ENCODE results near the gene MINDY4.

MINDY4 gene

GRCh38 chr7:30776971-30777370, 5.8 kb downstream of the MINDY4 start:
- Histone ChIP-seq H3K27me3 (ENCODE audit: insufficient read depth, poor library complexity, severe bottlenecking) (no peaks in the 10 kb centered on the region), H3K27ac (replicated peaks) (no peak overlapping the region), H3K4me3 (replicated peaks; ENCODE audit: insufficient read depth, low read length) (no peak overlapping the region)
- no peak for TF ChIP-seq GABPA (IDR thresholded peaks at IDR 0.05; ENCODE audit: low read depth)
- TF ChIP-seq POLR2AphosphoS5 (IDR thresholded peaks at IDR 0.05; ENCODE audit: low read depth), result no peak
- TF ChIP-seq SPI1 (IDR thresholded peaks at IDR 0.05; ENCODE audit: borderline replicate concordance, low read depth), result no peak
- TF ChIP-seq CTCF (IDR thresholded peaks at IDR 0.05; ENCODE audit: insufficient read depth, low read length), result no peak
- TF ChIP-seq REST (IDR thresholded peaks at IDR 0.05; ENCODE audit: insufficient replicate concordance, low read depth), result no peak
- DNase-seq (ENCODE audit: low read depth in 1 of 2, low spot score in 1 of 2), result no peak

DNA sequence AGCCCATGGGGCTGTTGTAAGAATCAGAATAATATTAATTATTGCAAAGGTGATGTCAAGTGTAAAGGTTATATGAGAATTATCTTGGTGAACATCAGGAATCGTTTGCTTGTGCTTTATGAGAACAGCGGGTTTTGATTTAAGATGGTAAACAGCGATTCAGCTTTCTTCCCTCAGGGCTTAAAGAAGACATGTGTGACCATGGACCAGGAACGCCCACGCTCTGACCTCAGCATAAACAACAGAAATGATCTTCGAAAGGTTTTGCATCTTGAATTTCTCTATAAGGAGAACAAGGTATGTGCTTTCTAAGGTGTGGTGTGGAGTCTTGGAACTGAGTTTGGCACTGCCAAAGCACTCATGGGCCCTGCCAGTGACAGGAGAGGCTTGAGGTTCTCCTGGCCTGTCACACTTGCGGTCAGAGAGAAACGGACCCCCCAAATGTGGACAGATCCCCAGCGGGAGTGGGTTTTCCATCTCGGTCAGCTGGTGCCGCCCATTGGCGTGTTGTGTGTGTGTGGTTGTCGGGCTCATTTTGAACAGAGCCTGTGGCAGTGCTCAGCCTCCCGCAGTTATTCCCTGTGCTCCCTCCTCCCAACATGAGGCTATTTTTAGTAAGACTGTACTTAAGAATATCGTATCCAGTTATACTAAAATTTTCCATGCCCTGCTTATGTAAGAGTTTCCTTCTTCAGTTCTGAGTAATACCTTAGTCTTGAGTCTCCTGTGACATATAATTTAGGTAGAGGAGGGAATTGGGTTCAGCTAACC, 7.2 kb downstream of the MINDY4 start:
- Histone ChIP-seq H3K27me3 (ENCODE audit: insufficient read depth, poor library complexity, severe bottlenecking) (no peaks in the 10 kb centered on the region), H3K4me3 (replicated peaks; ENCODE audit: insufficient read depth, low read length) (no peak overlapping the region), H3K27ac (replicated peaks) (no peak overlapping the region)
- no peak for DNase-seq (ENCODE audit: low read depth in 1 of 2, low spot score in 1 of 2)
- no peak for TF ChIP-seq GABPA (IDR thresholded peaks at IDR 0.05; ENCODE audit: low read depth)
- TF ChIP-seq POLR2AphosphoS5 (IDR thresholded peaks at IDR 0.05; ENCODE audit: low read depth), result no peak
- TF ChIP-seq SPI1 (IDR thresholded peaks at IDR 0.05; ENCODE audit: borderline replicate concordance, low read depth), result no peak
- no peak for TF ChIP-seq CTCF (IDR thresholded peaks at IDR 0.05; ENCODE audit: insufficient read depth, low read length)
- TF ChIP-seq REST (IDR thresholded peaks at IDR 0.05; ENCODE audit: insufficient replicate concordance, low read depth), result no peak

DNA sequence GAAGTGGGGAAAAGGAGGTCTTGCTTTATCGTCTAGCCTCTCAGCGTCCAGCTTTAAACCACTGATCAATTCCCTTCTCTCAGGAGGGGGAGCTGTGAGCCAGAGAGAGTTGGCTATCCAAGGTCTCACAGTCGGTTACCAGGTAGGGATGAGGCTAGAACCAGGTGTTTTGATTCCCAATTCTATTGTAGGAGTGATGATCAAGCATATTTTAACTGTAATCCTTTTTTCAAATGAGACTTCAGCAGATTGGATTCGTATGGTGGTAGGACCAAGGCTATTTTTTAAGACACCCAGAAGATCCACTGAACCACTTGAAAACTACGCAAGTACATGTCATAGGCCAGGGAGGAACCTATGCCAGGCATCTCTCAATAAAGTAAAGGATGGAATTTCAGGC, 8.4 kb downstream of the MINDY4 start:
- TF ChIP-seq POLR2AphosphoS5 (IDR thresholded peaks at IDR 0.05; ENCODE audit: low read depth) (no peak), CTCF (IDR thresholded peaks at IDR 0.05; ENCODE audit: insufficient read depth, low read length) (no peak), GABPA (IDR thresholded peaks at IDR 0.05; ENCODE audit: low read depth) (no peak), SPI1 (IDR thresholded peaks at IDR 0.05; ENCODE audit: borderline replicate concordance, low read depth) (no peak), REST (IDR thresholded peaks at IDR 0.05; ENCODE audit: insufficient replicate concordance, low read depth) (no peak)
- Histone ChIP-seq H3K27ac (replicated peaks) (no peak overlapping the region), H3K4me3 (replicated peaks; ENCODE audit: insufficient read depth, low read length) (no peak overlapping the region), H3K27me3 (ENCODE audit: insufficient read depth, poor library complexity, severe bottlenecking) (no peaks in the 10 kb centered on the region)
- DNase-seq (ENCODE audit: low read depth in 1 of 2, low spot score in 1 of 2), result no peak

Data from HL-60 (cell line).